BJ (cell line): Measurements from ENCODE around the gene HBP1. TPM values are rescaled to one million over a fixed set of nuclear protein-coding genes. Genes with fewer than 3 reads are reported as not detected.
"Not testable (repeated sequence)": the region's sequence is repeated elsewhere in the genome, so short reads cannot be mapped to it uniquely, and the experiment has no call there.

Experiments
- CTCF ChIA-PET: fragments of 350-600 bp; formaldehyde crosslinking; extraction: SDS; loops from one replicate; lab custom pipeline; 2021; ENCODE audit warnings: antibody characterized with exemption, inconsistent platforms; lab: Yijun Ruan, JAX
- POLR2A ChIA-PET: fragments of 300-600 bp; sonication (Branson Sonifier 250); formaldehyde crosslinking; extraction: SDS; loops from one replicate; lab custom pipeline; 2021; ENCODE audit warnings: antibody characterized with exemption; lab: Charles Lee
- DNase-seq: peaks from one replicate; pipeline ENCODE4 v3.0.0-alpha.2; 2011; ENCODE audit warnings: low read depth
- H3K27me3 ChIP-seq: 2 replicates; pipeline ENCODE4 v1.6.0; 2011; ENCODE audit warnings: low read length; ENCODE audit not compliant: control insufficient read depth, insufficient read depth
- H3K36me3 ChIP-seq: 2 replicates; pipeline ENCODE4 v1.5.1; 2011; ENCODE audit warnings: low read length; ENCODE audit not compliant: control insufficient read depth, insufficient read depth
- H3K4me3 ChIP-seq: 2 replicates; pipeline ENCODE4 v1.5.1; 2011; ENCODE audit warnings: low read depth, mild to moderate bottlenecking, control low read depth, low read length
- polyA plus RNA-seq: library from polyadenylated mRNA; depleted of rRNA; stranded (reverse); fragments of >200 nt; gene quantifications from 2 replicates; pipeline ENCODE4 v1.2.3, GENCODE V29; 2011
- TF ChIP-seq, protein P1 (sequence below): IDR thresholded peaks from 2 replicates; pipeline ENCODE4 v1.5.1; 2011; ENCODE audit warnings: low read depth, mild to moderate bottlenecking, control low read depth, inconsistent platforms, low read length, moderate library complexity; ENCODE audit not compliant: insufficient read depth

Gene HBP1
- polyA plus RNA-seq, 1 experiment: 49.9 TPM

DNA sequence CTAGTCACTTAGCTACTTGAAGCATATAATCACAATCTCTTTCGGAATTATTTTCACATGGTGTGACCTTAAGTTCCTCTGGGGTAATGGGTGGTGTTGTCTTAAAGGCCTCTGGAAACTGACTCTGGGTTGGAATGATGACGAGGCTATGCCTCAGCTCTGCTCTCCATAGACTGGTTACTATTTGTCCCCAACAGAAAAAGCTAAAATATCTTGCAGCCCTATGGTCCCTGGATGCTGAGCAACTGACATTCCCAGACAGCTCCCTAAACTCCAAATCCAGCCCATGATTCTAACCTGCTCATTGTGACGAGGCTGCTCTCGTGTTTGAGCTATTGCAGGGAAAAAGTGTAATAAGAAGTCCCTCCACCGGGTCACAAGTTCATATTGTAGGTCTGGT lies 51.6 kb downstream of the HBP1 start:
- CTCF ChIA-PET: interaction anchor here (1.0 to 1.4 kb wide), 2 partner anchors 8 to 11 kb away, joined by 4 read pairs; no protein-coding TSS in a partner anchor
- POLR2A ChIA-PET: no interaction called here
- DNase-seq: no peak
- TF ChIP-seq, protein P1, sequence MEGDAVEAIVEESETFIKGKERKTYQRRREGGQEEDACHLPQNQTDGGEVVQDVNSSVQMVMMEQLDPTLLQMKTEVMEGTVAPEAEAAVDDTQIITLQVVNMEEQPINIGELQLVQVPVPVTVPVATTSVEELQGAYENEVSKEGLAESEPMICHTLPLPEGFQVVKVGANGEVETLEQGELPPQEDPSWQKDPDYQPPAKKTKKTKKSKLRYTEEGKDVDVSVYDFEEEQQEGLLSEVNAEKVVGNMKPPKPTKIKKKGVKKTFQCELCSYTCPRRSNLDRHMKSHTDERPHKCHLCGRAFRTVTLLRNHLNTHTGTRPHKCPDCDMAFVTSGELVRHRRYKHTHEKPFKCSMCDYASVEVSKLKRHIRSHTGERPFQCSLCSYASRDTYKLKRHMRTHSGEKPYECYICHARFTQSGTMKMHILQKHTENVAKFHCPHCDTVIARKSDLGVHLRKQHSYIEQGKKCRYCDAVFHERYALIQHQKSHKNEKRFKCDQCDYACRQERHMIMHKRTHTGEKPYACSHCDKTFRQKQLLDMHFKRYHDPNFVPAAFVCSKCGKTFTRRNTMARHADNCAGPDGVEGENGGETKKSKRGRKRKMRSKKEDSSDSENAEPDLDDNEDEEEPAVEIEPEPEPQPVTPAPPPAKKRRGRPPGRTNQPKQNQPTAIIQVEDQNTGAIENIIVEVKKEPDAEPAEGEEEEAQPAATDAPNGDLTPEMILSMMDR: no peak
- H3K4me3 ChIP-seq: no peak overlapping the region
- no peaks in the 10 kb centered on the region for H3K27me3 ChIP-seq
- H3K36me3 ChIP-seq: no peaks in the 10 kb centered on the region

DNA sequence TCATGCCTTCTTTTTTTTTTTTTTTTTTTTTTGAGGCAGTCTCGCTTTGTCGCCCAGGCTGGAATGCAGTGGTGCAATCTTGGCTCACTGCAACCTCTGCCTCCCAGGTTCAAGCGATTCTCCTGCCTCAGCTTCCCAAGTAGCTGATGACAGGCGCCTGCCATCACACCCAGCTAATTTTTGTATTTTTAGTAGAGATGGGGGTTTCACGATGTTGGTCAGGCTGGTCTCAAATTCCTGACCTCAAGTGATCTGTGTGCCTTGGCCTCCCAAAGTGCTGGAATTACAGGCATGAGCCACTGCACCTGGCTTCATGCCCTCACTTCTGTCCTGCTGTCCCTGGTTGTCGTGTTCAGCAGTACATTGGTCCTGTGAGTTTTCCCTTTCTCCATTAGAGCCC lies 52.0 kb downstream of the HBP1 start:
- POLR2A ChIA-PET, H3K36me3 ChIP-seq, H3K27me3 ChIP-seq, DNase-seq, H3K4me3 ChIP-seq: not testable (repeated sequence)
- CTCF ChIA-PET: interaction anchor here (1.4 kb wide), 1 partner anchor 8 kb away, joined by 4 read pairs; no protein-coding TSS in a partner anchor

DNA sequence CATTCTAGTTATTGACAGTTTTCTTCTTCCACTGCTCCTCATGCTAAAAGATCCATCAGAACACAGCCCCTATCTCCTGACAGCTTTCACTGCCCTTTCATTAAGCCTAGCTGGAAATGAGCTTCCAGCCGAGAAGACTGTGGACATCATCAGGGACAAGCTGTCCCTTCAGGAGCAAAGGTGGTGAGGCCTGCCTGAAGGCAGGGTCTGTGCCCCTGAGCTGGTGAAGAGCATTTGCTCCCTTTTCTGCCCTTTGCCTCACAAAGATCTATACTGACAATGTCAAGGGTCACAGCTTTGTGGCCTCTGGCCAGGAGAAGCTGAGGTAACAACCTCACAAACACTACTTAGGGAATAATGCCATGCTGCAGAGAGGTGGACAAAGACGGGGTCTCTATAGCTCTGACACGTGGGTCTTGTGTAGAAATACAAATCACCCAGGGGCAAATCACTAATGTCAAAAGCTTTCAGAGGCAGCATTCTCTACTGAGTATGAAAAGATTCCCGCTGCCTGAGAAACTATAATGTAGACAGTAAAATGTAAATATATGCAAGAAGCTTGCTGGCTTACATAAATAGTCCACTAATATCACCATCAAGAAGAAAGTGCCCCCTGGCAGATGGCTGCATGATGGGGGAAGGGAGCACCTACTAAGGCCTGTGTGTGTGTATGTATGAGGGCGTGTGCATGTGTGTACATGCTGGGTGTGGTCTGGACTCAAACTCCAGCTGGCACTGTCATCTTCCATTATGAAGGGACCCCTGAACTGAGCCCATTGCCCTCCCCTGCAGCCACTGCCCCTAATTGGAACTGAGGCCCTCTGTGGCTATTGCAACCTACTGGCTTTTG lies 55.8 kb downstream of the HBP1 start:
- ChIA-PET POLR2A (no interaction called here), CTCF (interaction anchor here (0.6 kb wide), 1 partner anchor 18 kb away, joined by 3 read pairs; no protein-coding TSS in a partner anchor)
- no peaks in the 10 kb centered on the region for H3K36me3 ChIP-seq
- H3K4me3 ChIP-seq: no peak overlapping the region
- no peak for DNase-seq
- no peaks in the 10 kb centered on the region for H3K27me3 ChIP-seq
- TF ChIP-seq, protein P1: no peak

DNA sequence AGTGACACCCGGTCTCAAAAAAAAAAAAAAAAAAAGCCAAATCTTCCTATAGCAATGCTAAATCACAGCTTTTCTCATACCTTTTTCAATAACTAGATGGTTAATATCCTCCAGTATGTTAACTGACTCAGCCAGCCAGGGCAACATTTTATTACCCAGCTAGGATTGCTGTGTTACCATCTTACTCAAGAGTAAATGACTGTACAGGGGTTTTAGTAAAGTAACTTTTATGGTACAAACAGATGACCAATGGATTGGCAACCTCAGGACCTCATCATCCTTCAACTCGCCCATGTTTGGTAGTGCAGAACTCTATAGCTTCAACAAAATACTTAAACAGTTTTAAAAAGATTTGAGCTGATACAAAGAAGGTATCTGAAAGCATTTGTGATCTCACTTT lies 59.5 kb downstream of the HBP1 start:
- H3K27me3 ChIP-seq: no peaks in the 10 kb centered on the region
- DNase-seq: no peak
- H3K36me3 ChIP-seq: no peaks in the 10 kb centered on the region
- no peak overlapping the region for H3K4me3 ChIP-seq
- ChIA-PET CTCF (interaction anchor here (1.3 kb wide), 1 partner anchor 8 kb away, joined by 4 read pairs; no protein-coding TSS in a partner anchor), POLR2A (no interaction called here)
- TF ChIP-seq, protein P1: no peak

DNA sequence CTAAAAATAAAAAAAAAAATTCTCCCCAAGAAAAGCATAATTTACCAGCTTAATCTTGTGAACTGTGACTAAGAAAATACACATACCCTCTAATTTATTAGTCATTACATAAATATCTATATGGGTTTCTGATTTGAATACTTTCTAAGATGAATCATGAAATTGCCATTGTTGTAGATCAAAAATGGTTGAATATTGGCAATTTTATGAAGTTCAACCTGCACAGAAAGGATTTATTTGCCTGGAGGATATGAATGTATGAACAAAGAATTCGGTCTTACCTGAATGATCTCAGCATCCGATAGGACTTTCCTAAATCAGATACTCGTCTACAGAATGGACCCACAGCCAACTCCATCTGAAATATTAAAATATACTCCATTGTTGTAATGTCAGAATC lies 61.5 kb downstream of the HBP1 start:
- no peak overlapping the region for H3K4me3 ChIP-seq
- H3K27me3 ChIP-seq: no peaks in the 10 kb centered on the region
- CTCF ChIA-PET: interaction anchor here (1.4 kb wide), 1 partner anchor 11 kb away, joined by 4 read pairs; no protein-coding TSS in a partner anchor
- TF ChIP-seq, protein P1: no peak
- peaks cover 2% of the 10 kb centered on the region; the same call in 1 of the 2 replicates for H3K36me3 ChIP-seq
- POLR2A ChIA-PET: no interaction called here
- no peak for DNase-seq
